ENCODE data around the gene EIF3I. TPM values are rescaled to one million over a fixed set of nuclear protein-coding genes. Genes with fewer than 3 reads are reported as not detected.

The EIF3I gene
- total RNA-seq, 2 donors from 2014 or later, result 273 to 295 TPM

DNA sequence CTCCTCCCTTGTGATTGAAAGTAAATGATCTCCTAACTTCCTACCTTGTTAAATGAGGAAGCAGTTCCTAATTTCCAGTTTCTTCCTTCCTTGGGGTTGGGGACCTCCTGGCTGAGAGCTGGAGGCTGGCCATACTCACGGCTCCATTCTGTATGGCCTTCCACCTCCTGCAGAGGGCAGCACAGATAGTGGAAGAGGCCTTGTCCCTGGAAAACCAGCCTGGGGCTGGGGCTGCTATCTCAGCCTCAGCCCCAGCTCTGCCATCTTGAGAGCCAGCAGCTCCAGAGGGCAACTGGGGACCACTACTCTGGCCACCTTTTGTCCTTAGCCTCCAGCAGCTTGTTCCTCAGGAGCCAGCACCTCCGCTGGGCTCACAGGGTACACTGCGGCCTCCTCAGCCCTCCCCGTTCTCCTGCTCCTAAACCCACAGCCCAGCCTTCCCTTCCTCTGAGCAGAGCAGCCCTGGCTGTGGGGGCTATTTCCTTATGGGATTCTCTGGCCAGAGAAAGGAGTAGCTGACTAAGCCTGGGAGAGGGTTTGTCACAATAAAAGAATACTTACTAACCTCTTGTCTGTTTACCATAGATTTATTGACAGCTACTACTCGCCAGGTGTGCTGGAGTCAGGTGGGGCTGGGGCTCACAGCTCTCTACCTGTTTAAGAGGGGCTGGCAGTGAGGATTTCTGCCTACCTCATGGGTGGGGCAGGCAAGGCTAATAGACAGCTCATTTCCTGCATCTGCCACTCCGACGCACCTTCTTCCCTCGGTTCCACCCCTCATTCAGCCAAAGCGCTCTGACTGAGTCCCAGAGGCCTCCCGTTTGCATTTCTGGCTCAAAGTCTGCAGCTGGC is 6.4 kb upstream of the EIF3I start:
- Mint-ChIP-seq H3K27ac (peak overlapping the region; percentile 23 to 84), H3K9me3 (no peaks in the 10 kb centered on the region), H3K36me3 (no peaks in the 10 kb centered on the region)
- ATAC-seq (peak; percentile 90 to 92), DNase-seq (ENCODE audit: low spot score in 2 of 2) (peak in 1 of 2 donors; percentile 66)

DNA sequence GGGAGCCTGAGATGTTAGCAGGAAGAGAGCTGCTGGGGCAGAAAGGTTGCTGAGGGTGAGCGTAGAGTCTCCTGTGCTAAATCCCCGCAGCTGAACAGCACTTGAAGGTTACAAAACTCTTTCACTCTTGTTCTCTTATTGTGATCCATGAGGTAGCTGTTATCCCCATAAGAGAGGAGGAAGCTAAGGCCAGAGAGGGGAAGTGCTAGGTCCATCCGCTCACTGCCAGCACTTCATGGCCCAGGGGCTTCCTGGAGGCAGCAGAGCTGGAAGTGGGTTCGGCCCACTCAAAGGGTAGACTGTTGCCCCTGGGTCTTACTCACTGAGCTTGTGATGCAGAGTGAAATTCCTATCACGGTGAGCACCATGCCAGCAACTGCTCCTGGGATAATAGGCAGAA is 5.6 kb upstream of the EIF3I start:
- Mint-ChIP-seq H3K27ac (peak overlapping the region; percentile 23 to 36), H3K36me3 (no peaks in the 10 kb centered on the region), H3K9me3 (no peaks in the 10 kb centered on the region)
- no peak for DNase-seq (ENCODE audit: low spot score in 2 of 2)
- no peak for ATAC-seq

DNA sequence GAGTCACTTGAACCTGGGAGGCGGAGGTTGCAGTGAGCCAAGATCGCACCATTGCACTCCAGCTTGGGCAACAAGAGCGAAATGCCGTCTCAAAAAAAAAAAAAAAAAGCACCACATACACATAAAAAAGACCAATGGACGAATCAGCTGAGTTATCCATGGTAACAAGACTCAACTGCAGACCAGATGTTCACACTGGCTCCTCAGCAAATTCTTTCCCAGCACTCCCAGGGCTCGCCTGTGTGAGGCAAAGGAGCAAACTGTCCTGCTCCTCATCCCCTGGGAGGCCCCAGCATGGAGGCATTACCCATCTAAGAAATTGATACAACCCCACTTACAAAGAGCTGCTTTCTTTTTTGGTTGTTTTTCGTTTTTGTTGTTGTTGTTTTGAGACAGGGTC is 3.2 kb upstream of the EIF3I start:
- Mint-ChIP-seq H3K9me3 (no peaks in the 10 kb centered on the region), H3K27ac (peak overlapping the region in 1 of 2 donors; percentile 50), H3K36me3 (peaks cover 3 to 17% of the 10 kb centered on the region in 2 donors)
- DNase-seq (ENCODE audit: low spot score in 2 of 2), result no peak
- ATAC-seq, result no peak

DNA sequence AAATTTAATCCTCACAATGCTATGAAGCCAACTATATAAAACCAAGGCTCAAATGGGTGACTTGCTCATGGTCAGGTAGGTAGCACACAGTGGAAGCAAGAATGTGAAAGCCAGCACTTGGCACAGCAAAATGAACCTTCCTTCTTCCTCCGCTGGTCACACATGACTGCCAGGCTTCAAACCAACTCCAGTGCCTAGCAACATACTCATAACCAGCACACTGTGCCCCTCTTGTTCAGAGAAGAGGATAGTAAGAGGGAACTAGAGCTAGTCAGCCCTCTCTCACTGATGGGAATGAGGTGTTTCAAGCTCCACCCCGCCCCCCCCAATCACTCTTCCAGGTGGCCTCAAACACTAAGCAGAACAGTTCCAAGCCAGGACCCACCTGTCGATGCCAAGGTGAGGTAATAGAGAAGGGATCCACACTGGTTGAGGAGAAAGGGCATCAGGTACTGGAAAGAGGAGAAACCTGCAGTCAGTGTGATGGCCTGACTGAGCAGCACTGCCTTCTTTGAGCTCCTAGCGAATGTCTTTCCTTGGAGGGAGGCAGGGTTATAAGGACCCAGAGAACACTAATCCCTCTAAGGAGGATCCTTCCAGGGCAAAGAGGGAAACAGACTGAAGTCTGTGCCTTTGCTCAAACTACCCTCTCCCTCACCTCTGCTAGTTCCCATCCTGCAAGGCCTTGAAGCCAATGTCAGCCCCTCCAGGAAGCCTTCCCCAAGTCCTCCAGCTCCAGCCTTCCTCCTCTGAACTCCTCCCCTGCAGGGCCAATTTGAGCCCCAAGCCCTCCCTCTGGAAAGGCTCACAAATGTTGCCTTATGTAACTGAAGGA is 1.2 kb upstream of the EIF3I start:
- no peaks in the 10 kb centered on the region for H3K9me3 Mint-ChIP-seq
- peaks cover 7 to 21% of the 10 kb centered on the region in 2 donors for H3K36me3 Mint-ChIP-seq
- H3K27ac Mint-ChIP-seq, result peak overlapping the region in 1 of 2 donors; percentile 98
- DNase-seq (ENCODE audit: low spot score in 2 of 2) (no peak), ATAC-seq (no peak)

DNA sequence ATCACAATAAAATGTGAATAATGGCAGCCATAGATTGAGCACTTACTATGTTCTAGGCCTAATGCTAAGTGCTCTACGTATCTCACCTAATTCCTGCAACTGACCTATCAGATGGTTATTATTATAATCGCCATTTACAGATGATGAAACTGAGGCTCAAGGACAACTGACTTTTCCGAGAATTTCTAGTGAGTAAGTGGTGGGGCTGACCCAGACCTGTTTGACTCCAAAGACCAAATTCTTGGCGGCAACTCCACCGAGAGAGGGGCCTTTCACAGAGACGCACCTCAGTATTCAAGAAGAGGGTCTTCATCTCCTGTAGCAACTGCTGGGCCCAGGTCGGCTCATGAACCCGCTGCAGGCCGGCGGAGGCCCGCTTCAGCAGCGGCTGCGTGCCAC is 627 bp upstream of the EIF3I start:
- Mint-ChIP-seq H3K27ac (peak overlapping the region; percentile 65 to 98), H3K9me3 (no peaks in the 10 kb centered on the region), H3K36me3 (peaks cover 7 to 21% of the 10 kb centered on the region in 2 donors)
- no peak for ATAC-seq
- no peak for DNase-seq (ENCODE audit: low spot score in 2 of 2)

DNA sequence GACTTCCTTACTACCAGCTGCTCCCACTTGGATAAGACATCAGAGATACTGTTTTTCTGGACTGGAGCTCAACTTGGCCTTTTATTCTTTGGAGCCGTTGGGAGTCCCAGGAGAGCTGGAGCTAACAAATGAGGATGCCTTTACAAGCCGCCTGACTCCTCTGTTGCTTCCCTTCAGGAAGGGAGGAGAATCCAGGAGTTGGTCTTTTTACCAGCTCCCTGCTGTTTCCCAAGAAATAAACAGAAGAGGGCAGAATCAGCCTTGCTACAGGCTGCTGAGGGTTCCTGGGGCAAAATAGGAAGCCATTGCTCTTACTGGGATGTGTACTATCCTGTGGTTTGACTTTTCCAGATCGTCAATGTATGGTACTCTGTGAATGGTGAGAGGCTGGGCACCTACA is 1.5 kb downstream of the EIF3I start:
- no peak for DNase-seq (ENCODE audit: low spot score in 2 of 2)
- Mint-ChIP-seq H3K27ac (peak overlapping the region; percentile 98), H3K9me3 (no peaks in the 10 kb centered on the region), H3K36me3 (peaks cover 11 to 21% of the 10 kb centered on the region in 2 donors)
- no peak for ATAC-seq

DNA sequence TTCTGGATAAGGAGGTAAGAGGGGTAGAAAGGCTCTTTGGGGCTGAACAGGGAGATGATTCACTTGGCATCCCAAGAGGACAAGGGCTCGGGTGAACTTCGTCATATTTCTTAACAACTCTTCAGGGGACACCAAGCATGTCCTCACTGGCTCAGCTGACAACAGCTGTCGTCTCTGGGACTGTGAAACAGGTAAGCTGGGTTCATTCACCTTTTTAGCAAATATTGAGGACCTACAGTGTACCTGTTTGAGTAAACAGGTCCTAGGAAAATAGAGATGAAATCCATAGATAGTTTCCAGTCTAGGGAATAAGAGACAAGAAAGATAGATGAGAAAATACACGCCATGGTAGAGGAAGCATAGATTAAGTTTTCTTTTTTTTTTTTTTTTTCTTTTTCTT is 2.1 kb downstream of the EIF3I start:
- no peak for DNase-seq (ENCODE audit: low spot score in 2 of 2)
- Mint-ChIP-seq H3K27ac (peak overlapping the region; percentile 98), H3K36me3 (peaks cover 14 to 21% of the 10 kb centered on the region in 2 donors), H3K9me3 (no peaks in the 10 kb centered on the region)
- no peak for ATAC-seq

DNA sequence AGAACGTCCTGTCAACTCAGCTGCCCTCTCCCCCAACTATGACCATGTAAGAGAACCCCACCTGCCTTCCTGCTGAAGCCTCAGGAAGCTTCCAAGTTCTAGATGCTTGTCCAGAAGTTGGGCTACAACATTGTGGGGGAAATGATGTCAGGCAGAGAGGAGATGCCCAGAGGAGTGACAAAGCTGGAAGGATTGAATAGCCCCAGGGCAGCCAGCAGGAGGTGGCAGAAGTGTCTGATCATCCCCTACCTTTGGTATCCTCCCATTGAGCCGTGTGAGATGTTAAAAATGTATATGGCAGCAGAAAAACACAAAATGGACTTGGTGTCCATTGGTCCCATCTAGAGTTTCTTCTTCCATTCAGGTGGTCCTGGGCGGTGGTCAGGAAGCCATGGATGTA is 6.6 kb downstream of the EIF3I start:
- Mint-ChIP-seq H3K27ac (peak overlapping the region; percentile 13 to 46), H3K9me3 (no peaks in the 10 kb centered on the region)
- no peak for ATAC-seq

DNA sequence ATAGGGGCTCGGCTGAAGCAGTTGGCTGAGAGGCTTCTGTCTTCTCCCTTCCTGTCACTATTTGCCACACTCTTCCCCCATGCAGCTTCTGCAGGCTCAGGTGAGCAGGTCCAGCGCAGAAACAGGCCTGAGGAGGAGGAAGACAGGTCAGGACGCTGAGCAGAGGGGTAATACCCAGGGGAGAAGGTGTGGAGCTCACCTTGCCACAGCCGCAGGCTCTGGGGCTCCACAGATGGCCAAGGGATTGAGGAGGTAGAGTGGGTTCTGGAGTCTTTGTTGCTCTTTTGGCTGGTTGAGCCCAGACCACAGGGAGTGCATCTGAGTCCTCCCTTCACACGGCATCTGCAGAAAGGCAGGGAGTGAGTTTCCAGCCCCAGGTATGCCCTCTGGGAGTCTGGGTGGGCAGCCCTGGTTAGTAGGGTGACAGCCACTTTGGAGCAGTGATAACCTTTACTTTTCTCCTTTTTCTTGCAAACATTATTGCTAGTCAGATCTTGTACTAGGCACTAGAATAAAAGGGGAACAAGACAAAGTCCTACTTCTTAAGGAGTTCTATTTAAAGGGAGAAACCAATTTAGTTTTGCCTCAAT is 9.7 kb downstream of the EIF3I start:
- H3K27ac Mint-ChIP-seq, result peak overlapping the region; percentile 1 to 78
- DNase-seq (ENCODE audit: low spot score in 2 of 2) (no peak), ATAC-seq (no peak)
- H3K36me3 Mint-ChIP-seq, result peaks cover 0 to 7% of the 10 kb centered on the region in 2 donors
- H3K9me3 Mint-ChIP-seq, result no peaks in the 10 kb centered on the region

More for the DNA sequence above, 6.6 kb downstream of the EIF3I start:
- peaks cover 7 to 13% of the 10 kb centered on the region in 2 donors for H3K36me3 Mint-ChIP-seq
- no peak for DNase-seq (ENCODE audit: low spot score in 2 of 2)

DNA sequence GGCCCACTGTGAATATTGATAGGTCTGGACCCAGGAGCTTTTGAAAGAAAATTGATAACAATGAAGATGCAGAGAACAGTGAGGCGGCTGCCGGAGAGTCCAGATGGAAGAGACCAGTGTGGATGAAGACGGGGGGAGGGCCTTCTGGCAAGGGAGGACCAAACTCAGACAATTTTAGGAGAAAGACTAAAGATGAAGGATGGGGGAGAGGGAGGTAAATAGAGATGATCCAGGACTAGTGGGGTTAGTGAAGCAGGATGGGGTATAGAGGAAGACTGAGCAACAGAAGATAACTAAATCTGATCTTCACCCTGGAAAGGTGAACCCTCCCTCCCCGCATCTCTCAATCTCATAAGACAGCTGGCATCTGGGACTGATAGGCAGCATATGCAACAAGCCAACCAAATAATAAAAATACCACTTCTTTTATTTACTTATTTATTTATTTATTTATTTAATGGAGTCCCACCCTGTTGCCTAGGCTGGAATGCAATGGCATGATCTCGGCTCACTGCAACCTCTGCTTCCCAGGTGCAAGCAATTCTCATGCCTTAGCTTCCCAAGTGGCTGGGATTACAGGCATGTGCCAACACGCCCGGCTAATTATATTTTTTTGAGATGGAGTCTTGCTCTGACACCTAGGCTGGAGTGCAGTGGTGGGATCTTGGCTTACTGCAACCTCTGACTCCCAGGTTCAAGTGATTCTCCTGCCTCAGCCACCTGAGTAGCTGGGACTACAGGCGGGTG is 10.5 kb downstream of the EIF3I start:
- Mint-ChIP-seq H3K27ac (peak overlapping the region in 1 of 2 donors; percentile 1), H3K36me3 (peaks cover 0 to 7% of the 10 kb centered on the region in 2 donors)
- no peak for ATAC-seq

DNA sequence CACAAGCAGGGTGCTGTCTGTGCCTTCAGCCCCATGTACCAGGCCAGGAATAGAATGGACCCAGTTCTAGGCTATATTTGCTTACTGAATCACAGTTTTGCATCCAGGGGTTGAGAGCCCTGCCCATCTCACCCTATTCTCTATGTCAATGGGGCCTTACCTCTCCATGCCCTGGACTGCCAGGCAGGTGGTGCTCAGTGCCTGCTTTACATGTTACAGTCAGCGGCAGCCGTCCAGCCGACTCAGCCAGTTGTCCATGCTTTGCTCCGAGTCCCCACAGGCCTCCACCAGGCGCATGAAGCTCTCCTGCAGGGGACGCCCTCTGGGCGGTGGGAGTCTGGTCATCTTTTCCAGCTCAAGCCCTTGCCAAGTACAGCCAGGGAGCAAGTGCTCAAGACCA is 12.6 kb downstream of the EIF3I start:
- peak in 1 of 2 donors; percentile 12 for ATAC-seq
- no peak overlapping the region for H3K27ac Mint-ChIP-seq
- DNase-seq (ENCODE audit: low spot score in 2 of 2), result no peak
- H3K9me3 Mint-ChIP-seq, result no peaks in the 10 kb centered on the region
- no peaks in the 10 kb centered on the region for H3K36me3 Mint-ChIP-seq

More for the DNA sequence above, 10.5 kb downstream of the EIF3I start:
- no peak for DNase-seq (ENCODE audit: low spot score in 2 of 2)
- no peaks in the 10 kb centered on the region for H3K9me3 Mint-ChIP-seq

DNA sequence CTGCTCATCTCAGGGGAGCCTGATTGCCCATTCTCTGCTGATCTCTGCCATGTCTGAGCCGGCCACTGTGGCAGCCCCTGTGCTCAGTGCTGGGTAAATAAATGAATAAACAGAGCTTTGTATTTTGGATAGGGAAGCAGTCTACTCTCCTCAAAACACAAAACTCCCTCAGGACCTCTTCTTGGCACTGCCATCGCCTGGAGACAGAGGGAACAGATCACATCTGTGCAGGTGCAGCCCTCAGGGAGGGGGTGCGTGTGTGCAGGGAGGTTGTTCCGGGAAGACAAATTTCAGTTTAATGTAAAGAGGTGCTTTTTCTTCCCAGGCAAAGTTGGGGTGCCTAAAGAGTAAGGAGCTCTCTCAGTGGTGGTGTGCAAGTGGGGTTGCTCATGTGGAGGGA is 17.1 kb downstream of the EIF3I start:
- DNase-seq (ENCODE audit: low spot score in 2 of 2) (no peak), ATAC-seq (no peak)
- H3K36me3 Mint-ChIP-seq, result no peaks in the 10 kb centered on the region
- no peak overlapping the region for H3K27ac Mint-ChIP-seq
- H3K9me3 Mint-ChIP-seq, result no peaks in the 10 kb centered on the region

DNA sequence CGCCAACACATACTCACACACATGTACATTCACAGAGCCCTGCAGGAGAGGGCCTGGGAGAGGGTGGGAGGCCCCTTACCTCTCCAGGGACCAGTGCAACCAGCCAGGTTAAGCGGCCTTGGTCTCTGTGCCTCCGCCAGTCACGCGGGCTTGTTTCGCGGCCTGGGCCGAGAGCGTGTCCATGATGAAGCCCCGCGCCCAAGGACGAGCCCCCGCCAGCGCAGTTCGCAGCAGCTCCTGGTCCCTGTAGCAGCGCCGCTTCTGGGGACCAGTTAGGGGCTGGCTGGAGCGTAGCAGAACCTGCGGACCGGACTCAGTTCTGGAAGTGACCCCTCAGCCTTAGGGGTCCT is 17.6 kb downstream of the EIF3I start:
- peak overlapping the region; percentile 77 to 93 for H3K27ac Mint-ChIP-seq
- DNase-seq (ENCODE audit: low spot score in 2 of 2), result no peak
- H3K36me3 Mint-ChIP-seq, result no peaks in the 10 kb centered on the region
- no peaks in the 10 kb centered on the region for H3K9me3 Mint-ChIP-seq
- ATAC-seq, result no peak

DNA sequence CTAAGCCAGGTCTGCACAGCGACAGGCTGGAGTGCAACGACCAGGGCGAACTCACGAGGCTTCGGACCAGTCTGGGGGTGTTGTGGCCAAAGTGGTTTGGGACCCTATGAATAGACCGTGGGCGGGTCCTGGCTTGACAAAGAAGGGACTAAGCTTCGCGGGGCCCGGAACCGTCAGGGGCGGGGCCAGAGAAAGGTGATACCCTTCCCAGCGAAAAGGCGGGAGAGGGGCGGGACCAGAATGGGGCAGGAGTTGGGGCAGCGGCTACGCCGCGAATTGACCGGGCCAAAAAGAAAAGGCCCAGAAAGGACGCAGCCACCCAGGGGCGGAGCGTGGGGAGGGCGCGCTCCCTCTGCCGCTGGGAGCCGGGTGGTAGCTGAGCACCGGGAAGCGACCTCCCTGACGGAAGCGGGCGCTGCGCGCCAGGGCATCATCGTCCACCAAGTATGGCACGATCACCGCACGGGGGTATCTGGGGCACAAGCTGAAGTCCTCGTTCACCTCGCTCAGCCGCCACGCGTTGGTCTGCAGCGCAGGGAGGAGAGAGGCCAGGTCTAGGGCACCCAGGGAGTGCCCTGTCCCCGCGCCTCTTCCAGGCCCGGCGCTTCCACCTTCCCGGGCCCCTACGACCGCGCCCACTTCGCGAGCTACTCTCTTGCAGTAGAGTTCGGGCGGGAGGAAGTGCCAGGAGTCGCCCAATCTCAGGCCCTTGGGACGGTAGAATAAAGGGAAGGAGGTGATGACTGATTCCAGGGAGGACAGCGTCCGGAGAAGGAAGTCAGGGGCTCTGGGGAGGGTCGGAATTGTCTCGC is 18.1 kb downstream of the EIF3I start:
- peak; percentile 61 to 72 for ATAC-seq
- peak; percentile 49 to 63 for DNase-seq (ENCODE audit: low spot score in 2 of 2)
- Mint-ChIP-seq H3K27ac (peak overlapping the region; percentile 77 to 93), H3K36me3 (no peaks in the 10 kb centered on the region), H3K9me3 (no peaks in the 10 kb centered on the region)

DNA sequence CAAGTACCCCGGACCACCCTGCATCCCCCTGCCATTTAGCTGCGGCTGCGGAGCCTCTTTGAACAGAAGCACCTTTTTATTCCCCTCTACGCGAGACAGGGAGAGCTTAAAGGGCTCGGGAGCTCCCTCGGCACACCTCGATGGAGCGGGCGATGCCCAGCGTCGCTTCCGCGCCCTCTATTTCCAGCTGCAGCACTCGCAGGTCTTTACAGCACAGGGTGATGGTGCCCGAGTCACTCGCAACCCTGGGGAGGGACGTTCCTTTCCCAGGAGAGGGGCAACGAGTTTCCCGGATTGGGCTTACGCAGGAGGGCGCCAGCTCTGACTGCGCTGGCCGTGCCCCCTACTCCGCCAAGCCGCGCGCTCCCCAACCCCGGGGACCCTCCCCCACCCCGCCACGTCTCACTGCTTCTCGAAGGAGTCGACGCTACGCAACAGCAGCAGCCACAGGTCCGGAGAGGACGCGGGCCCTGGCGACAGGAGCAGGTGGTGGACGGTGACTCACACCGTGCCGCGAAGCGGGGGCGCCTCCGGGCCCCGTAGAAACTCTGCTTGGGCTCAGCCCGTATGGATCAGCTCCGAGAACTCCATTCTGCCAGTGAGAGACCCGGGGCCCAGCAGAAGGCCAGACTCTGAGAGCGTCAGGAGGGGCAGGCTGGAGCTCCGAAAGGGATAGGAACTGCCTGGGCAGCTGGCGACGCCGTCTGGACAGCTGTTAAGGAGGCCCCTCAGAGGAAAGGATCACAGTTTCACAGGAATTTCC is 19.0 kb downstream of the EIF3I start:
- H3K9me3 Mint-ChIP-seq, result no peaks in the 10 kb centered on the region
- H3K27ac Mint-ChIP-seq, result peak overlapping the region in 1 of 2 donors; percentile 77
- no peaks in the 10 kb centered on the region for H3K36me3 Mint-ChIP-seq
- DNase-seq (ENCODE audit: low spot score in 2 of 2) (peak; percentile 47 to 67), ATAC-seq (peak; percentile 69 to 85)
